DND-41 (cell line): ENCODE data around the gene GARNL3.

Source experiments
- ATAC-seq: fragments of 200-7000 bp; cut with Tn5 transposase; 3 replicates; pipeline ENCODE4 v1.9.1; 2021; ENCODE audit warnings: low read depth; ENCODE audit not compliant: insufficient read depth
- DNase-seq: peaks from one replicate; pipeline ENCODE4 v3.0.0-alpha.2; 2020
- H2AFZ ChIP-seq: 2 replicates; pipeline ENCODE4 v1.6.0; 2012; ENCODE audit warnings: low read depth, low read length
- H3K27ac ChIP-seq: 2 replicates; pipeline ENCODE4 v1.5.1; 2012; ENCODE audit warnings: low read length, inconsistent platforms
- H3K27me3 ChIP-seq: fragments of 200-600 bp; sonication (generic); 2 replicates; pipeline ENCODE4 v1.6.0; 2012; ENCODE audit warnings: low read length, mild to moderate bottlenecking, inconsistent platforms; ENCODE audit not compliant: insufficient read depth, poor library complexity
- H3K36me3 ChIP-seq: 2 replicates; pipeline ENCODE4 v1.5.1; 2012; ENCODE audit warnings: low read length, inconsistent platforms; ENCODE audit not compliant: insufficient read depth
- H3K4me1 ChIP-seq: 2 replicates; pipeline ENCODE4 v1.5.1; 2012; ENCODE audit warnings: mild to moderate bottlenecking, low read length; ENCODE audit not compliant: insufficient read depth
- H3K4me2 ChIP-seq: 2 replicates; pipeline ENCODE4 v1.6.0; 2012; ENCODE audit warnings: mild to moderate bottlenecking, moderate library complexity, low read length, inconsistent platforms; ENCODE audit not compliant: insufficient read depth
- H3K4me3 ChIP-seq, 2 experiments: fragments of 200-600 bp in 1 of 2; shearing (Covaris generic) in 1 of 2; 2 replicates each; pipeline ENCODE4 v1.5.1; 2012 to 2016; ENCODE audit warnings: inconsistent platforms in 2 of 2, low read length in 2 of 2, mild to moderate bottlenecking in 2 of 2, low read depth in 1 of 2, moderate library complexity in 1 of 2
- H3K79me2 ChIP-seq: 2 replicates; pipeline ENCODE4 v1.6.0; 2012; ENCODE audit warnings: low read length, inconsistent platforms; ENCODE audit not compliant: insufficient read depth
- H3K9ac ChIP-seq: 2 replicates; pipeline ENCODE4 v1.6.0; 2012; ENCODE audit warnings: low read depth, mild to moderate bottlenecking, inconsistent platforms, low read length, moderate library complexity
- H3K9me3 ChIP-seq: 2 replicates; pipeline ENCODE4 v1.5.1; 2012; ENCODE audit warnings: low read length, moderate library complexity, mild to moderate bottlenecking, inconsistent platforms; ENCODE audit not compliant: insufficient read depth, severe bottlenecking
- H4K20me1 ChIP-seq: 2 replicates; pipeline ENCODE4 v1.6.0; 2012; ENCODE audit warnings: low read length; ENCODE audit not compliant: insufficient read depth
- CTCF ChIP-seq: IDR thresholded peaks from 2 replicates; pipeline ENCODE4 v1.5.1; 2012; ENCODE audit warnings: borderline replicate concordance, low read length, moderate library complexity, mild to moderate bottlenecking; ENCODE audit not compliant: poor library complexity, severe bottlenecking; ENCODE audit errors: extremely low read depth
- EZH2 ChIP-seq: IDR thresholded peaks from 3 replicates; pipeline ENCODE4 v1.6.1; 2012; ENCODE audit warnings: borderline replicate concordance, low read depth, mild to moderate bottlenecking, moderate library complexity, low read length, inconsistent platforms; ENCODE audit not compliant: severe bottlenecking

Gene GARNL3

GRCh38 chr9:127384016-127384730 is 119.6 kb downstream of the GARNL3 start:
- no peaks in the 10 kb centered on the region for H3K36me3 ChIP-seq
- no peak for DNase-seq
- H2AFZ ChIP-seq: no peak overlapping the region
- no peak overlapping the region for H3K9ac ChIP-seq
- no peak overlapping the region for H3K4me3 ChIP-seq
- H3K4me2 ChIP-seq: no peak overlapping the region
- no peaks in the 10 kb centered on the region for H3K79me2 ChIP-seq
- peaks cover 2% of the 10 kb centered on the region for H3K9me3 ChIP-seq
- H3K27ac ChIP-seq: no peak overlapping the region
- ATAC-seq: no peak
- peaks cover 51% of the 10 kb centered on the region for H3K27me3 ChIP-seq
- no peaks in the 10 kb centered on the region for H3K4me1 ChIP-seq
- TF ChIP-seq CTCF: no peak
- no peak for TF ChIP-seq EZH2
- H4K20me1 ChIP-seq: peaks cover 48% of the 10 kb centered on the region

GRCh38 chr9:127384901-127385300 is 120.3 kb downstream of the GARNL3 start:
- H3K36me3 ChIP-seq: no peaks in the 10 kb centered on the region
- peaks cover 53% of the 10 kb centered on the region for H4K20me1 ChIP-seq
- no peak overlapping the region for H3K27ac ChIP-seq
- H2AFZ ChIP-seq: no peak overlapping the region
- H3K79me2 ChIP-seq: no peaks in the 10 kb centered on the region
- no peak overlapping the region for H3K9ac ChIP-seq
- H3K4me1 ChIP-seq: no peaks in the 10 kb centered on the region
- H3K9me3 ChIP-seq: no peaks in the 10 kb centered on the region
- ATAC-seq: no peak
- no peak for DNase-seq
- H3K4me3 ChIP-seq: no peak overlapping the region
- peaks cover 52% of the 10 kb centered on the region for H3K27me3 ChIP-seq
- H3K4me2 ChIP-seq: no peak overlapping the region
- TF ChIP-seq CTCF (no peak), EZH2 (no peak)

DNA sequence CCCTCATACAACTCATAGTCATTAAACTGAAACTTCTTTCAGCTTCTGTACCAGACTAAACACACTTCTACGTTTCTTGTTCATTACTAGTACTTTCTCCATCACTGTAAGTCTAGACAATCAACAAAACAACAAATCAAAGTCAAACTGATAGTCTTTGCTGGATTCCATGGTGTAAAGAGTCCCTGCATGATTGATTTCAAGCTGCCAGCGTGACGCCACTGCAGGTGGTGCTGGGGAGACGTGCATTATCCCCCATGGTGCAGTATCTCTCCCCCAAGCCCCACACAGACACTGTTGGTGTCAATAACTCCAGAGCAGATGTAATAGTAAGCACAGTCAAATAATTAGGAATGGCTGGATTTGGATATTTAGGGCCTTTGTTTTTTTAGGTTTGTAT is 121.7 kb downstream of the GARNL3 start:
- Histone ChIP-seq H3K4me1 (no peaks in the 10 kb centered on the region), H3K36me3 (no peaks in the 10 kb centered on the region), H3K4me3 (no peak overlapping the region), H3K4me2 (no peak overlapping the region), H3K9ac (no peak overlapping the region), H2AFZ (no peak overlapping the region), H3K27me3 (peaks cover 58% of the 10 kb centered on the region), H3K27ac (no peak overlapping the region), H3K79me2 (no peaks in the 10 kb centered on the region), H3K9me3 (no peaks in the 10 kb centered on the region), H4K20me1 (peaks cover 62% of the 10 kb centered on the region)
- TF ChIP-seq EZH2 (no peak), CTCF (no peak)
- DNase-seq: no peak
- no peak for ATAC-seq

- ATAC-seq (no peak), DNase-seq (no peak)
- Histone ChIP-seq H3K36me3 (no peaks in the 10 kb centered on the region), H3K79me2 (no peaks in the 10 kb centered on the region), H3K4me1 (no peaks in the 10 kb centered on the region), H3K9ac (no peak overlapping the region), H3K4me2 (no peak overlapping the region), H3K9me3 (no peaks in the 10 kb centered on the region), H3K27me3 (peaks cover 60% of the 10 kb centered on the region), H3K4me3 (no peak overlapping the region), H2AFZ (no peak overlapping the region), H3K27ac (no peak overlapping the region), H4K20me1 (peaks cover 67% of the 10 kb centered on the region)
- no peak for TF ChIP-seq CTCF
- no peak for TF ChIP-seq EZH2
Observed at GRCh38 chr9:127386981-127387380, 122.4 kb downstream of the GARNL3 start.
